MCF 10A (cell line): ENCODE results near the gene PSMA5. TPM values are rescaled to one million over a fixed set of nuclear protein-coding genes. Genes with fewer than 3 reads are reported as not detected.
"Not testable (repeated sequence)": the region's sequence is repeated elsewhere in the genome, so short reads cannot be mapped to it uniquely, and the experiment has no call there.

Experiments
- BruUV-seq: library from RNA; stranded (reverse); fragments of 400-500 nt; replicated peaks from 2 replicates; lab custom pipeline; 2021; lab: Mats Ljungman, UMichigan
- CTCF ChIA-PET: fragments of 300-600 bp; sonication (Branson Sonifier 250); formaldehyde crosslinking; extraction: SDS; loops from one replicate; lab custom pipeline; 2021; ENCODE audit warnings: antibody characterized with exemption, inconsistent platforms; lab: Yijun Ruan, JAX
- POLR2A ChIA-PET: fragments of 300-600, 350-650 bp; sonication (Branson Sonifier 250); formaldehyde crosslinking; extraction: SDS; loops from one replicate; lab custom pipeline; 2020; ENCODE audit warnings: antibody characterized with exemption, inconsistent platforms; lab: Yijun Ruan, JAX
- DNase-seq: peaks from one replicate; pipeline ENCODE4 v3.0.0-alpha.2; 2018; ENCODE audit not compliant: unreplicated experiment
- H3K27ac Mint-ChIP-seq: one replicate; pipeline ENCODE4 v1.8.0; 2022; ENCODE audit warnings: mild to moderate bottlenecking, low read depth, mixed read lengths; ENCODE audit not compliant: unreplicated experiment
- H3K27me3 Mint-ChIP-seq: one replicate; pipeline ENCODE4 v1.8.0; 2022; ENCODE audit warnings: mixed read lengths; ENCODE audit not compliant: insufficient read depth, unreplicated experiment
- H3K36me3 Mint-ChIP-seq: one replicate; pipeline ENCODE4 v1.8.0; 2022; ENCODE audit warnings: mild to moderate bottlenecking, moderate library complexity, mixed read lengths; ENCODE audit not compliant: insufficient read depth, unreplicated experiment
- H3K4me1 Mint-ChIP-seq: one replicate; pipeline ENCODE4 v1.8.0; 2022; ENCODE audit warnings: mixed read lengths; ENCODE audit not compliant: insufficient read depth, unreplicated experiment
- H3K4me3 Mint-ChIP-seq: one replicate; pipeline ENCODE4 v1.8.0; 2022; ENCODE audit warnings: mild to moderate bottlenecking, moderate library complexity, mixed read lengths; ENCODE audit not compliant: unreplicated experiment
- H3K9me3 Mint-ChIP-seq: one replicate; pipeline ENCODE4 v1.8.0; 2022; ENCODE audit warnings: mixed read lengths; ENCODE audit not compliant: unreplicated experiment
- CTCF ChIP-seq: fragments of 200-600 bp; IDR thresholded peaks from one replicate; pipeline ENCODE4 v1.8.0; 2022; ENCODE audit warnings: antibody characterized with exemption, mild to moderate bottlenecking; ENCODE audit not compliant: unreplicated experiment
- intact Hi-C: fragments of 100-400 bp; cut with micrococcal nuclease; formaldehyde crosslinking; loops from 2 replicates; pipeline ENCODE4 v1.14.1; 2022
- total RNA-seq: library from RNA; stranded (reverse); gene quantifications from 2 replicates; pipeline ENCODE4 v1.2.3, GENCODE V29; 2022

PSMA5 gene
- total RNA-seq, 1 experiment from 2014 or later = 113 TPM

DNA sequence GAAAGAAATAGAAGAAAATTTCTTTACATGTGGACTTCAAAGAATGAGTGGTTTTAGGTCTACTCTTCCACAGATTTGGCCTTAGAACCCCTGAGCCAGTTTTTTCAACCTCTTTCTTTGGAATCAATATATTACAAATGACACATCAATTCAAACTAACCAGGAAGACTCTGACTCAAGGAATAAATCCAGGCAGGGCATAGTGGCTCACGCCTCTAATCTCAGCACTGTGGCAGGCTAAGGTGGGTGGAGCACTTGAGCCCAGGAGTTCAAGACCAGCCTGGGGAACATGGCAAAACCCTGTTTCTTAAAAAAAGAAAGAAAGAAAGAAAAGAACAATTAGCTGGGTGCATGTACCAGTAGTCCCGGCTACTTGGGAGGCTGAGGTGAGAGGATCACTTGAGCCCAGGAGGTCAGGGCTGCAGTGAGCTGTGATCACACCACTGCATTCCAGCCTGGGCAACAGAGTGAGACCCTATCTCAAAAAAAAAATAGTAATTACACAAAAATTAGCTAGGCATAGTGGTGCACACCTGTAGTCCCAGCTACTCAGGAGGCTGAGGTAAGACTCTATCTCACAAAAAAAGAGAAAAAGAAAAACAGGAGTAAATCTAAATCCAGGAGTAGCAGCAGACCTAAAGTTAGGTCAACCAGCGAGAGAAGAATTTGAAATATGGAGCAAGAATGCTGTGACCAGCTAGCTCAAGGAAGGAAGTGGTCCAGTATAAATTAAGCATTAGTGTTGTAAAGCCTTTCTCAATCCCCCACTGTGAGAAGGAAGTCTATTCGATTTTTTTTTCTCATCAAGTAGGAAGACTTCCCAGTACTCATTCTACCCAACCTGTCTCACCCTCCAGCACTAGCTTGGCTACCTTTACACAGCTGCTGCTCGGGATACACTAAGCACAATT lies 30.4 kb downstream of the PSMA5 start:
- intact Hi-C loops = loop anchor here (10.0 kb wide), 1 partner anchor 281 kb away; the partner anchor contains the start of gene ELAPOR1
- BruUV-seq = no TSS peak
- Mint-ChIP-seq H3K4me3 (peak overlapping the region; percentile 78), H3K4me1 (peaks cover 42% of the 10 kb centered on the region), H3K27me3 (no peaks in the 10 kb centered on the region), H3K36me3 (peaks cover 1% of the 10 kb centered on the region), H3K9me3 (no peaks in the 10 kb centered on the region), H3K27ac (peak overlapping the region; percentile 28)
- no peak for DNase-seq
- ChIA-PET CTCF (interaction anchor here (0.6 to 6.5 kb wide), 12 partner anchors 38 to 273 kb away, joined by 3 to 102 read pairs (median 4); partner anchors contain the start of gene PSRC1), POLR2A (interaction anchor here (0.7 to 5.0 kb wide), 7 partner anchors 9 to 182 kb away, joined by 3 to 27 read pairs (median 6); partner anchors contain the start of genes PSMA5 and SARS1)
- TF ChIP-seq CTCF = no peak

GRCh38 chr1:109395282-109395599 lies 31.0 kb downstream of the PSMA5 start:
- not testable (repeated sequence) for DNase-seq, BruUV-seq, H3K36me3 Mint-ChIP-seq, H3K9me3 Mint-ChIP-seq, H3K4me3 Mint-ChIP-seq, H3K27me3 Mint-ChIP-seq
- Mint-ChIP-seq H3K27ac (peak overlapping the region; percentile 28), H3K4me1 (peaks cover 48% of the 10 kb centered on the region)
- intact Hi-C loops = loop anchor here (10.0 kb wide), 1 partner anchor 280 kb away; the partner anchor contains the start of gene ELAPOR1
- CTCF ChIA-PET = interaction anchor here (0.7 to 6.5 kb wide), 3 partner anchors 112 to 131 kb away, joined by 3 to 102 read pairs (median 4); no protein-coding TSS in a partner anchor
- POLR2A ChIA-PET = interaction anchor here (0.7 to 3.6 kb wide), 2 partner anchors 24 to 145 kb away, joined by 3 to 20 read pairs; no protein-coding TSS in a partner anchor

- no peak overlapping the region for H3K27ac Mint-ChIP-seq
- intact Hi-C loops = loop anchor here (10.0 kb wide), 1 partner anchor 280 kb away; the partner anchor contains the start of gene ELAPOR1
- ChIA-PET CTCF (interaction anchor here (0.9 to 6.5 kb wide), 5 partner anchors 14 to 117 kb away, joined by 3 to 102 read pairs (median 5); partner anchors contain the start of gene PSRC1), POLR2A (interaction anchor here (0.7 to 6.5 kb wide), 8 partner anchors 8 to 155 kb away, joined by 3 to 86 read pairs (median 10); partner anchors contain the start of gene PSRC1)
- BruUV-seq = no TSS peak
- DNase-seq = no peak
- no peaks in the 10 kb centered on the region for H3K27me3 Mint-ChIP-seq
- no peak overlapping the region for H3K4me3 Mint-ChIP-seq
- H3K9me3 Mint-ChIP-seq = no peaks in the 10 kb centered on the region
- no peaks in the 10 kb centered on the region for H3K36me3 Mint-ChIP-seq
- peaks cover 53% of the 10 kb centered on the region for H3K4me1 Mint-ChIP-seq
- no peak for TF ChIP-seq CTCF
Measured at GRCh38 chr1:109394591-109395281, 31.5 kb downstream of the PSMA5 start.

DNA sequence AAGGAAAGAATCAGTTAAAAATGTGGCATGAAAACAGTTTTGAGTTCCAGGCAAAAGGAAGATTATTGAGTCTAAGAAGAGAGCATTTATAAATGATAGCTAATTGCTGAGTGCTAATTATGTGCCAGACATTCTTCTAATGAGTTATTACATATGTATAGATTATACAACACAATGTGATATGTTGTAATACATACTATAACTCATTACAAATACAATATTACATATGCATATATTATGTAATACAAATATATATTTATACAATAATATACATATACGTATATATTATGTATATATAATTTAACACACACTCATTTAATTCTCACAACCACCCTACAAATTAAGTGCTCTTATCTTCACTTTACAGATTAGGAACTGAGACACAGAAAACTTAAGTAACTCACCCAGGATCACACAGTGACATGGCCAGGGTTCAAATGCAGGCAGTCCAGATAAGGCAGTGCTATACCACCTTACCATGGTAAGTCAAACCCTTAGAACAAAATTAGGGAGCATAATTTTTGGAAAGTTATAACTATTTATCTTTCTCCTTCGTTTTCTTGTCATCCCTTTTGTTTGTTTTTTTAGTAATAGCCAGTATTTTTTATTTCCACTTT lies 32.5 kb downstream of the PSMA5 start:
- TF ChIP-seq CTCF = no peak
- BruUV-seq = no TSS peak
- H3K4me3 Mint-ChIP-seq = no peak overlapping the region
- ChIA-PET CTCF (interaction anchor here (0.9 to 5.7 kb wide), 5 partner anchors 9 to 129 kb away, joined by 3 to 29 read pairs (median 5); partner anchors contain the start of gene PSRC1), POLR2A (interaction anchor here (0.6 to 6.5 kb wide), 13 partner anchors 9 to 302 kb away, joined by 3 to 86 read pairs (median 7); partner anchors contain the start of genes PSRC1 and TMEM167B)
- peaks cover 8% of the 10 kb centered on the region for H3K36me3 Mint-ChIP-seq
- peaks cover 63% of the 10 kb centered on the region for H3K4me1 Mint-ChIP-seq
- no peaks in the 10 kb centered on the region for H3K9me3 Mint-ChIP-seq
- intact Hi-C loops = loop anchor here (10.0 kb wide), 1 partner anchor 279 kb away; the partner anchor contains the start of gene ELAPOR1
- DNase-seq = no peak
- no peaks in the 10 kb centered on the region for H3K27me3 Mint-ChIP-seq
- H3K27ac Mint-ChIP-seq = peak overlapping the region; percentile 98
